ENCODE measurements around the gene KRT37. TPM values are rescaled to one million over a fixed set of nuclear protein-coding genes. Genes with fewer than 3 reads are reported as not detected.
"Not testable (repeated sequence)": the region's sequence is repeated elsewhere in the genome, so short reads cannot be mapped to it uniquely, and the experiment has no call there.

KRT37 gene
- total RNA-seq, 1 experiment from 2014 or later, result not detected

DNA sequence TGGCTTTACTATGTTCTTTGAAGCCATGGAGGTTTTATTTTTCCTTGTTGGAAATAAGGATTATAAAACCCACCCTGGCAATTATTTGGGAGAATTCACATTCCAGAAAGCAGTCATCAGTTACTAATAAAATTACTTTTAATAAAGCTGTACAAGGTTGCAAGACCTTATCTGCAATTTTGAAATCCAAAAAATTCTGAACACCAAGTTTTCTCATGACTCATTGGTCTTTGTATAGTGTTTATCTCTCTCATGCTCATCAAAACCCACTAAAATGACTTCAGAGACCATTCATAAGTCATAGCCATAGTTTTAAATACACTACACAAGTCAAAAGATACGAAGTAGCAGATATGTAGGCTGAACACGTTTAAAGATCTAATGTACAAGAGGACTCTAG lies 22.4 kb upstream of the KRT37 start:
- Histone ChIP-seq H3K27me3 (no peaks in the 10 kb centered on the region), H3K9me3 (replicated peaks) (0 out of 2 replicates have a peak, but pooled peaks cover 4% of the 10 kb centered on the region), H3K4me3 (no peak overlapping the region), H3K27ac (no peak overlapping the region), H3K4me1 (no peaks in the 10 kb centered on the region), H3K36me3 (no peaks in the 10 kb centered on the region)
- no peak for DNase-seq

DNA sequence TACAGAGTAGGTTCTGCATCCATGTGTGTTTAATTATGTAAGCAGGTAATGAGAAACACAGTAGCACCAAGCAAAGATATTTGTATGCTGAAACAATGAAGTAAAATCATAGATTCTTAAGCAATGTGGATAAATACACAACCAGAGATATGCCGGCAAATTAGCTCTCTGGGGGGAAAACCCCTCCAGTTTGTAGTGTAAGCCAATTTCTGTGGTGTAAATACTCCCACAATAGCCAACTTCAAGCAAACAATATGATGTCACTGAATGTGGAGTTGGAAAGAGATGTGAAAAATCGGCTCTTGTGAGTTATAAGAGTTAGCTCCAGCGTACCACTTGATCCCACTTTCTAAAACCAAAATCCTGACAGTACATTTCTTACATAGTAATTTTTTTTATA lies 20.3 kb upstream of the KRT37 start:
- no peaks in the 10 kb centered on the region for H3K27me3 ChIP-seq
- no peaks in the 10 kb centered on the region for H3K36me3 ChIP-seq
- H3K4me1 ChIP-seq, result no peaks in the 10 kb centered on the region
- no peaks in the 10 kb centered on the region for H3K9me3 ChIP-seq (replicated peaks)
- H3K4me3 ChIP-seq, result no peak overlapping the region
- DNase-seq, result no peak
- no peak overlapping the region for H3K27ac ChIP-seq

DNA sequence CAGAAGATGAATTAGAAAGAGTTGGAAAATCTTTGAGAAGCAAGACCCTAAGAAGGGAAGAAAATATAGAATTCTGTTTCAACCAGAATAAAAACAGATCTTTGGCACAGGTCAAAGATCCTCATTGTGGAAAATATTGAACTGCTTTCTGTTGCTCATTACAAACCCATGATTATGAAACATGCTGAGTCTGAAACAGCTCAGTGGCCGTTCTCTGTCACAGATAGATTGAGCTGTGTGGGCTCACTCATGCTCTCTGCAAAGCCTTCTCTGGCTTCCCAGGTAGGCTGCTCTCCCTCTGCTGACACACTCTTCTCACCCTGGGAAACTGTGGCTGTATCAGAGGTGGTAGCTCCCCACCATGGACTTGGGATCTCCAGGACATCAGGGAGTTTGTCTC lies 19.8 kb upstream of the KRT37 start:
- no peak overlapping the region for H3K4me3 ChIP-seq
- H3K27ac ChIP-seq, result no peak overlapping the region
- no peaks in the 10 kb centered on the region for H3K27me3 ChIP-seq
- H3K9me3 ChIP-seq (replicated peaks), result no peaks in the 10 kb centered on the region
- DNase-seq, result no peak
- H3K4me1 ChIP-seq, result no peaks in the 10 kb centered on the region
- H3K36me3 ChIP-seq, result no peaks in the 10 kb centered on the region

DNA sequence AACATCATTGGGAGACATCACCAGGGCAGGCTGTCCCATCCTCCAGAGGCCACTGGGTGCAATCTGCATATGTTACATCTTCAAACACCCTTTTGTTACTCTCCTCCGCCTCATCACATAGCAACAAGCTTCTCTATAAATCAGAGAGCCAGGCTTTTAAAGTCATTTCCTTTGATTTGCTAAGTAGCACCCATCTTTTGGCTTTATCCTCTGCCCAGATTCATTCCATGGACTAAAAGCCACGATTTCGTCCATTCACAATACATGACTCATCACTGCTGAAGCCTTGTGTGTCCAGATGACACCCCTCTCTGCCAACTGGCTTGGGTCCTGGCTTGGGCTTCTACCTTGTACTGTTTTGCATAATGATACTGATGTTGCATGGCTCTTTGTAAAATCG lies 18.4 kb upstream of the KRT37 start:
- H3K9me3 ChIP-seq (replicated peaks), result no peaks in the 10 kb centered on the region
- H3K27ac ChIP-seq, result no peak overlapping the region
- no peaks in the 10 kb centered on the region for H3K27me3 ChIP-seq
- no peaks in the 10 kb centered on the region for H3K36me3 ChIP-seq
- no peak overlapping the region for H3K4me3 ChIP-seq
- no peak for DNase-seq
- no peaks in the 10 kb centered on the region for H3K4me1 ChIP-seq

DNA sequence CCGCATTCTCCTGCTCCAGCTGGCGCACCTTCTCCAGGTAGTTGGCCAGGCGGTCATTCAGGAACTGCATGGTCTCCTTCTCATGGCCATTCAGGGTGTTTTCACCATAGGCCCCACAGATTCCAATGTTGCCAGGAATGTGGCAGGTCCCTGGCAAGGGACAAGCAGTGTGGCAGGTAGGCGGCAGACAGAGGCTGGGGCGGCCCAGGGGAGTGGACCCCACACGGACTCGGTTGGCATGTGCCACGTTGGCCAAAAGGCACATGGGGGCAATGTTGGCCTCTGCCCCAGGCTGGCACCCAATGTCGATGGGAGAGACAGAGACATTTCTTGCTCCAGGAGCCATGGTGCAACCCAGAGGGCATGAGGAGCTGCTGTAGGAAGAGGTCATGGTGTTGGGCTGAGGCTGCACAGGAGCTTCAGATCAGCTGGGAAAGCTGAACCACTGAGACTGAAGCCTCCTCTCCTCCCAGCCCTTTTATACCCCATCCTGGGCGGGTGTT lies 16.2 kb upstream of the KRT37 start, which contains the start of gene KRT38:
Gene KRT38, minus strand, starts transcription at position 453 of the 503 bp plus-strand sequence. Its CDS starts 62 bp downstream, at position 391.
- Histone ChIP-seq H3K36me3 (no peaks in the 10 kb centered on the region), H3K4me1 (no peaks in the 10 kb centered on the region), H3K9me3 (replicated peaks) (no peaks in the 10 kb centered on the region), H3K27me3 (no peaks in the 10 kb centered on the region), H3K4me3 (no peak within 1 kb of the TSS), H3K27ac (no peak within 1 kb of the TSS)
- no peak for DNase-seq

DNA sequence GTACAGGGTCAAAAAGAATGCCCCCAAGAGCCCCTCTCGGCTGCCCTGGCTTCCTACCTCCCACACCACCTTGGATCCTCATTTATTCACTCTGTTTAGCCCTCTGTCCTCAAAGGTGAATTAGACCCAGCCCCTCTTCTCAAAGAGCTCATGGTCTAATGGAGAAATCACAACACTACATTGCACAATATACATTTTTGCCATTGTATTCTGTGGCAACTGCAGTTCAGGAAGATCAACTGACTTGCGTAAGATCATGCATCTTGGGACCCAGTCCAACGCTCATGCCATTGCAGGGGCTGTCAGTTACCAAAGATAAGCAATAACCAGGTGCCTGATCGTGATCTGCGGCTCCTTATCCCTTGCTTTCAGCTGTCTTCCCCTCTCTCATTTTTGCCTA lies 15.0 kb upstream of the KRT37 start:
- Histone ChIP-seq H3K9me3 (replicated peaks) (no peaks in the 10 kb centered on the region), H3K36me3 (no peaks in the 10 kb centered on the region), H3K27ac (no peak overlapping the region), H3K4me1 (no peaks in the 10 kb centered on the region), H3K27me3 (no peaks in the 10 kb centered on the region), H3K4me3 (no peak overlapping the region)
- no peak for DNase-seq

DNA sequence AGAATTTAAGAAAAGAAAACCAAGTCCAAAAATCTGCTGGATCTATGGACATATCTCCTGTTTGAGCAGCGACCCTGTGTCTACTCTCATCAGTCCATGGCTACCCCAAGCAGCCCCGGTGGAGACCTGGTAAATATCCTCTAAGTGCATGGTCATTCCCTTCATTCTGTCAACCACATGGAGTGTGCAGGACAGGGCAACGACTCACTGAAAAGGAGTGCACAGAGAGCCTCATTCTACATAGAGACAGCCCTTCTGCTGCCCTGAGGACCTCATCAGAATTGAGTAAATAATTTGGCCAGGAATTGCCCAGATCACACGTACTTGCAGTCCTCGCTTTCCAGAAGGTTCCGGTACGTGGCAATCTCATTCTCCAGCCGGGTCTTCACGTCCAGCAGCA lies 13.4 kb upstream of the KRT37 start:
- H3K36me3 ChIP-seq, result no peaks in the 10 kb centered on the region
- no peaks in the 10 kb centered on the region for H3K27me3 ChIP-seq
- no peaks in the 10 kb centered on the region for H3K9me3 ChIP-seq (replicated peaks)
- H3K27ac ChIP-seq, result no peak overlapping the region
- no peak overlapping the region for H3K4me3 ChIP-seq
- no peaks in the 10 kb centered on the region for H3K4me1 ChIP-seq
- DNase-seq, result no peak

DNA sequence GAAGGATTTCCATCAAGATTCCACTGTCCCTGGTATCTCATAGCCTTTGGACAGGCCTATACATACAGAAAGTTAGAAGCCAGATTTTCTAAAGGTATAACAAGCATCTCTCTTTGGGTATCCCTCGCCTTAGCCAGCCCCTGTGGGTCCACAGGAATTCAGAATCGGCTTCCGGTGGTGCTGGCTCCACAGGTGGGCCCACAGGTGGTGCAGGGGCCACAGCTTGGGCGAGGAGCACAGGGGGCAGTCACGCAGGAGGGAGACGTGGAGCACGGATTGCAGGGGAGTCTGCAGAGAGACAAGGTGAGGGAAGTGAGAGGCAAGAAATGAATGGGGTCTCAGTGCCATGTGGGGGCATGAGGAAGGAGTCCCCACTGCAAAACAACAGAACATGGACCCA lies 12.9 kb upstream of the KRT37 start:
- Histone ChIP-seq H3K27me3 (no peaks in the 10 kb centered on the region), H3K36me3 (no peaks in the 10 kb centered on the region), H3K27ac (no peak overlapping the region), H3K4me1 (no peaks in the 10 kb centered on the region), H3K9me3 (replicated peaks) (no peaks in the 10 kb centered on the region), H3K4me3 (no peak overlapping the region)
- no peak for DNase-seq

DNA sequence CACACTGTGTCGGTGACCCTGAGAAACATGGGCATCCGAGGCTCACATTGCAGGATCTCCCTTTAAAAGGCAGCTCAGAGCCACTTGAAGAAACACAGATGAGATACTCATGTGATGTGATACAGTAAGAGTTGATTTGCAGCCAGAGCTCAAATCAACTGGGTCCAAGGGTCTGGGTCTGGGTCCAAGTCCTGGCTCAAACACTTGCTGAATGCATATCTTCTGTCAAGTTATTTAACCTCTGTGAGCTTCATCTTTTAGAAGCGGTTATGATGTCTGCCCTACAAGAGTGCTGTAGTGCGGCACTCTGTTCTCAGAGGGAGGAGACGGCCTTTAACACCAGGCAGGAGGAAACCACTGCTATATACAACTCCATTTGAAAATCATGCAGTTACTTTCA lies 10.0 kb upstream of the KRT37 start:
- H3K9me3 ChIP-seq (replicated peaks), result no peaks in the 10 kb centered on the region
- no peak overlapping the region for H3K4me3 ChIP-seq
- no peak overlapping the region for H3K27ac ChIP-seq
- no peak for DNase-seq
- H3K27me3 ChIP-seq, result no peaks in the 10 kb centered on the region
- no peaks in the 10 kb centered on the region for H3K36me3 ChIP-seq
- no peaks in the 10 kb centered on the region for H3K4me1 ChIP-seq

DNA sequence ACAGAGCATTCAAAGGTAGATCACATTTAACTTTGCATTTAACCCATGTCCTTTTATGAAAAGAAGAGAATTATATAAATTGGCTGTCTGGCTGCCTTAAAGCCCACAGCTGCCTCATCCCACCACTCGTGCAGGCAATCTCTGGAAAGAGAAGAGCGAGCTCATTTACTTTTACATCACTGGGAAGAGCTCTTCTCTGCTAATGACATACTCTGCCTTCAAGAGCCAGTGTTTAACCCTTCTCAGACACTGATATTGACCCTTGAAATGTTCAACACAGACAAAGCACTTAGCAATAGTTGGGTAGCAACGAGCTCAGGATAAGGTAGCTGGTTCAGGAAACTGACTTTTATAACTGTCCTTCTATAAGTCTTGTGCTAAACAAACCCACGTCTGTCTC lies 9.6 kb upstream of the KRT37 start:
- no peaks in the 10 kb centered on the region for H3K27me3 ChIP-seq
- no peaks in the 10 kb centered on the region for H3K36me3 ChIP-seq
- no peaks in the 10 kb centered on the region for H3K9me3 ChIP-seq (replicated peaks)
- H3K27ac ChIP-seq, result no peak overlapping the region
- no peak for DNase-seq
- H3K4me1 ChIP-seq, result no peaks in the 10 kb centered on the region
- H3K4me3 ChIP-seq, result no peak overlapping the region

DNA sequence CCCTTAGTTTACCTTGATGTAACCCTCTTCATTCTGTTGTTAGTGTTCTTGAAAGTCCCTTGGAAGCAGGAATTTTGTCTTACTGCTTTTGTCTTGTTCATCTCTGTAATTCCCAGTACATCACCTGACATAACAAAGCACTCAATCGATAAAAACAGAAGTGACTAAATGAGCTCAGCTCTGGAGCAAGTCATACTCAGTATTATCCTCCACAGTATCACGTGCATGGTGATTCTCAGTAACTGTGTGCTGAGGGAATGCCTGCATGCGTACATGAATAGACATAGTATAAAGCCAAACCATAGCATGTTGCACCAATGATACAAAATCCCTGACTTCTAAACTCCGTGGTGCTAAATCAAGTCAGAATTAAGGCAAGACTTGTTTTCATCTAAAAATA lies 9.2 kb upstream of the KRT37 start:
- Histone ChIP-seq H3K4me1 (no peaks in the 10 kb centered on the region), H3K27ac (no peak overlapping the region), H3K4me3 (no peak overlapping the region), H3K9me3 (replicated peaks) (no peaks in the 10 kb centered on the region), H3K36me3 (no peaks in the 10 kb centered on the region), H3K27me3 (no peaks in the 10 kb centered on the region)
- DNase-seq, result no peak

DNA sequence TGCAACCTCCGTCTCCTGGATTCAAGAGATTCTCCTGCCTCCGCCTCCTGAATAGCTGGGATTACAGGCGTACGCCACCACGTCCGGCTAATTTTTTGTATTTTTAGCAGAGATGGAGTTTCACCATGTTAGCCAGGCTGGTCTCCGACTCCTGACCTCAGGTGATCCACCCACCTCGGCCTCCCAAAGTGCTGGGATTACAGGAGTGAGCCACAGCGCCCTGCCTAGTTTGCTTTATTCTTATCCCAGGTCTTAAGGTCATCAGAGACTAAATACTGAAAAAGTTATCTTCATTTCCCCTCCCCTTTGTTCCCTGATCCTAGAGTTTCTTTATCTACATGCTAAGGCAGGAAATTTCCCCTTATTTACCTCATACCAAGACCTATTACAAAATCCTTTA lies 6.0 kb upstream of the KRT37 start:
- not testable (repeated sequence) for H3K27ac ChIP-seq; H3K9me3 ChIP-seq (replicated peaks); H3K36me3 ChIP-seq; H3K27me3 ChIP-seq; H3K4me1 ChIP-seq; DNase-seq; H3K4me3 ChIP-seq

DNA sequence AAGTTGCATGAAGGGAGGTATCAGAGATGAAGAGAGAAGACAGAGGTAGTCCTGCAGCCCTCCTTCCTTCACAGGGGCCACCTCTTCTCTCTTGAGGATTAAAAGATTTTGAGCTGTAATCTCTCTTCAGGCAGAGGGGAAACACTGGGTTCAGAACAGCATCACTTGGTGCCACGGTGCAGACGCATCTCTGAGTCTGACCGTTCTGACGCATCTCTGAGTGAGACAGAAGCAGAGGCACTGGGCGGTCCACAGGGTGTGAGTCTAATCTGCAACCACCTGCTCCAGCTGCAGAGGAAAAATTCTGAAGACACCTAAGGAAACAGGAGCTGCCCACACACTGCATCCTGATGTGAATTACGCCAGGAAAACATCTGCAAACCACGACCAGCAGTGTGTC lies 5.3 kb upstream of the KRT37 start:
- no peak for DNase-seq
- no peaks in the 10 kb centered on the region for H3K4me1 ChIP-seq
- no peaks in the 10 kb centered on the region for H3K9me3 ChIP-seq (replicated peaks)
- H3K36me3 ChIP-seq, result no peaks in the 10 kb centered on the region
- H3K27ac ChIP-seq, result no peak overlapping the region
- H3K27me3 ChIP-seq, result no peaks in the 10 kb centered on the region
- no peak overlapping the region for H3K4me3 ChIP-seq

DNA sequence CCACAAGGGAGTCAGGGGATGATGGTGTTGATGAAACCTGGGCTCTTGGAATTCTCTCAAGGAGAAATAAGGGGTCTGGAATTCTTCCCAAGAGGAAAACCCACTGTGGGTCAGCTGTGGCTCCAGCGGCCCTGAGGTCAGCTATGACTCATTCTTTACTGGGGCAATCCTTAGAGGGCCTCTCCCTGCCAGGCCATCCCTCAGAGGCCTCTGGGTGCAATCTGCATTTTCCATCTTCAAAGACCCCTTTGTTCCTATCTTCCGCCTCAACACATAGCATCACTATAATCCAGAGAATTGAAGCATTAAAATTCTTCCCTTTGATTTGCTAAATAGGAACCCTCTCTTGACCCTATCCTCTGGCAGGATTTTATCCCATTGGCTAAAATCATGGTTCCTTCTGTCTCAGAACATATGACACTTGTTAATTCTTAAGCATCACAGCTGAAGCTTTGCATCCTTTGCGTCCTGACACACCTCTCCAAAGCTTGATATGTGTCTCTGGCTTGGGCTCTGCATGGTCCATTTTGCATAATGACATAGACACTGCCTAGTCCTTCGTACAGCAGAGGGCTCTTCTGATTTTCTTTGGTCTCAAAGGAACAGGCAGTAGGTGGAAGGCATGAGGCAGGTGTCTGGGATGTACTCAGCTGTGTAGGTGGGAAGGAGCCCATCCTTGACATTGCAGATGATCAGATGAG lies 4.4 kb upstream of the KRT37 start:
- no peak overlapping the region for H3K27ac ChIP-seq
- no peak overlapping the region for H3K4me3 ChIP-seq
- no peaks in the 10 kb centered on the region for H3K36me3 ChIP-seq
- H3K27me3 ChIP-seq, result no peaks in the 10 kb centered on the region
- no peaks in the 10 kb centered on the region for H3K9me3 ChIP-seq (replicated peaks)
- peak; percentile 19 to 39 for DNase-seq
- no peaks in the 10 kb centered on the region for H3K4me1 ChIP-seq

DNA sequence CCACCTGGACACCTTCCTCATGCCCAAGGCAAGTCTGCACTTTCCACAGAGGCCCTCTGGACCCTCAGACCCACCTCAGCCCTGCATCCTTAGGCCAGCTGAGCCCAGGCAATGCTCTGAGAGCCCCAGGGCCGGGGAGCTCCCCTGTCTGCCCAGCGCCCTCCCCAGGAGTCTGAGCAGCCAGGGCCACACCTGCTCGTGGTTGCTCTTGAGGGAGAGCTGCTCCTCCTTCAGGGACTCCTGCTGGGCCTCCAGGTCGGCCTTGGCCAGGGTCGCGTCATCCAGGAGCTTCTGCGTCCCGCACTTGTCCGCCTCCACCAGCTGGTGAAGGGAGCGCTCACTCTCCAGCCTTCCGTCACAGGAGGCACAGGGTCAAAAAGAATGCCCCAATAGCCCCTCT lies 1.8 kb downstream of the KRT37 start:
- not testable (repeated sequence) for H3K27me3 ChIP-seq; H3K9me3 ChIP-seq (replicated peaks); H3K4me1 ChIP-seq; DNase-seq; H3K36me3 ChIP-seq; H3K27ac ChIP-seq; H3K4me3 ChIP-seq

DNA sequence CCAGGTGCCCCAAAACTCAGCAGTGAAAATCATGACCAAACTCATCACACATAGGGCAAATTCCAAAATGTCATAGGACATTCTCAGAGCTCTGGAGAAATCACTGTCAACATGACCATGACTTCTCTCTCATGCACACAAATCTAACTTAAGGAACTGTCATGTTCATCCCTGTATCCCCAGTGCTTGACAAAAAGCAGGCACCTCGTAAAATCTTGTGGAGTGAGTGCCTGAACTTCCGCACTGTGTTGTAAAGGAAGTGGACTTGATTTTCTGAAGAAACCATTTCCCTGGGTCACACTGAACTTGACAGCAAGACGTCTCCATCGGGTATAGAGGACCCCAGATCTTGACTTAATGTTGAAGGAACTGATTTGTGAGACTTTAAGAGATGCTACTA lies 2.8 kb downstream of the KRT37 start:
- Histone ChIP-seq H3K36me3 (no peaks in the 10 kb centered on the region), H3K4me1 (no peaks in the 10 kb centered on the region), H3K27ac (no peak overlapping the region), H3K4me3 (no peak overlapping the region), H3K27me3 (no peaks in the 10 kb centered on the region), H3K9me3 (replicated peaks) (no peaks in the 10 kb centered on the region)
- no peak for DNase-seq
